Hepatocyte (in vitro differentiated cells): Measurements from ENCODE around the gene NAV1. TPM values are rescaled to one million over a fixed set of nuclear protein-coding genes. Genes with fewer than 3 reads are reported as not detected.

Source experiments
- DNase-seq: peaks from one replicate; pipeline ENCODE4 v3.0.0-alpha.2; 2016; ENCODE audit warnings: low spot score
- H2AFZ ChIP-seq: fragments of 200-600 bp; sonication (generic); 2 replicates; pipeline ENCODE4 v1.6.0; 2016; ENCODE audit warnings: antibody characterized with exemption, mild to moderate bottlenecking
- H3K27ac ChIP-seq: fragments of 200-600 bp; sonication (generic); 2 replicates; pipeline ENCODE4 v1.5.1; 2016; ENCODE audit warnings: mild to moderate bottlenecking
- H3K27me3 ChIP-seq: fragments of 200-600 bp; sonication (generic); 2 replicates; pipeline ENCODE4 v1.6.1; 2016
- H3K36me3 ChIP-seq: fragments of 200-600 bp; sonication (generic); replicated peaks from 2 replicates; pipeline ENCODE4 v1.5.1; 2016; ENCODE audit warnings: low read depth; ENCODE audit not compliant: insufficient read depth
- H3K4me1 ChIP-seq: fragments of 200-600 bp; sonication (generic); 2 replicates; pipeline ENCODE4 v1.5.1; 2016; ENCODE audit warnings: mild to moderate bottlenecking, moderate library complexity; ENCODE audit not compliant: insufficient read depth
- H3K4me2 ChIP-seq: fragments of 200-600 bp; sonication (generic); 2 replicates; pipeline ENCODE4 v1.6.0; 2016
- H3K4me3 ChIP-seq: fragments of 200-600 bp; sonication (generic); 2 replicates; pipeline ENCODE4 v1.5.1; 2016; ENCODE audit warnings: mild to moderate bottlenecking
- H3K79me2 ChIP-seq: fragments of 200-600 bp; sonication (generic); 2 replicates; pipeline ENCODE4 v1.6.0; 2017; ENCODE audit warnings: mild to moderate bottlenecking
- H3K9me2 ChIP-seq: fragments of 200-600 bp; sonication (generic); replicated peaks from 2 replicates; pipeline ENCODE4 v1.6.0; 2017; ENCODE audit warnings: mild to moderate bottlenecking; ENCODE audit not compliant: insufficient read depth
- H3K9me3 ChIP-seq: fragments of 200-600 bp; sonication (generic); 2 replicates; pipeline ENCODE4 v1.5.1; 2016; ENCODE audit warnings: low read depth, mild to moderate bottlenecking
- H4K20me1 ChIP-seq: fragments of 200-600 bp; sonication (generic); 2 replicates; pipeline ENCODE4 v1.6.0; 2016; ENCODE audit warnings: mild to moderate bottlenecking; ENCODE audit not compliant: insufficient read depth, poor library complexity, severe bottlenecking
- CTCF ChIP-seq: fragments of 200-600 bp; sonication (generic); IDR thresholded peaks from 2 replicates; pipeline ENCODE4 v1.5.1; 2016; ENCODE audit warnings: antibody characterized with exemption, mild to moderate bottlenecking; ENCODE audit not compliant: poor library complexity
- EZH2 ChIP-seq: fragments of 200-600 bp; sonication (generic); IDR thresholded peaks from 2 replicates; pipeline ENCODE4 v1.6.1; 2016; ENCODE audit warnings: antibody characterized with exemption, mild to moderate bottlenecking, borderline replicate concordance
- EZH2phosphoT487 ChIP-seq: fragments of 200-600 bp; sonication (generic); IDR thresholded peaks from one replicate; pipeline ENCODE4 v1.6.1; 2018; ENCODE audit warnings: antibody characterized with exemption, mild to moderate bottlenecking, low read depth, moderate library complexity; ENCODE audit not compliant: unreplicated experiment, severe bottlenecking
- WGBS: methylation state at CpG from one replicate; pipeline ENCODE4 v1.1.6; 2016; ENCODE audit warnings: low lambda C conversion rate; ENCODE audit errors: missing lambda C conversion rate; 5-methylcytosine and 5-hydroxymethylcytosine counted together
- polyA plus RNA-seq: library from polyadenylated mRNA; unstranded; fragments of >200 nt; fragmentation: Nextera tagmentation; extraction: Ambion mirVana; gene quantifications from 2 replicates; pipeline ENCODE4 v1.2.1, GENCODE V29; 2016
- total RNA-seq: library from RNA; depleted of rRNA; stranded (reverse); fragments of >200 nt; gene quantifications from 2 replicates; pipeline ENCODE4 v1.2.3, GENCODE V29; 2014

The NAV1 gene
- total and polyA plus RNA-seq, 2 experiments from 2014 or later, result 15.2 to 18.3 TPM

GRCh38 chr1:201563406-201563780, 24.5 kb downstream of the NAV1 start:
- Histone ChIP-seq H3K4me1 (no peaks in the 10 kb centered on the region), H3K9me2 (no peaks in the 10 kb centered on the region), H3K36me3 (no peaks in the 10 kb centered on the region), H3K27ac (peak overlapping the region; percentile 77), H2AFZ (no peak overlapping the region), H3K79me2 (no peaks in the 10 kb centered on the region), H3K27me3 (no peaks in the 10 kb centered on the region), H3K9me3 (no peaks in the 10 kb centered on the region), H4K20me1 (no peaks in the 10 kb centered on the region), H3K4me3 (no peak overlapping the region), H3K4me2 (no peak overlapping the region)
- WGBS, result 89% methylated on average over 2 of the region's 2 CpGs
- DNase-seq, result no peak
- no peak for TF ChIP-seq CTCF
- no peak for TF ChIP-seq EZH2

- Histone ChIP-seq H3K27me3 (no peaks in the 10 kb centered on the region), H3K4me3 (no peak overlapping the region), H4K20me1 (no peaks in the 10 kb centered on the region), H3K9me2 (no peaks in the 10 kb centered on the region), H3K4me1 (no peaks in the 10 kb centered on the region), H3K4me2 (no peak overlapping the region), H3K27ac (no peak overlapping the region), H3K9me3 (no peaks in the 10 kb centered on the region), H3K36me3 (no peaks in the 10 kb centered on the region), H2AFZ (no peak overlapping the region), H3K79me2 (no peaks in the 10 kb centered on the region)
- no peak for DNase-seq
- WGBS, result 82% methylated on average over 3 of the region's 3 CpGs
- no peak for TF ChIP-seq EZH2phosphoT487
- TF ChIP-seq EZH2, result no peak
- no peak for TF ChIP-seq CTCF
Observed at GRCh38 chr1:201563941-201564340, 25.0 kb downstream of the NAV1 start.

GRCh38 chr1:201565024-201565730, 26.2 kb downstream of the NAV1 start:
- H2AFZ ChIP-seq, result no peak overlapping the region
- TF ChIP-seq CTCF (no peak), EZH2phosphoT487 (no peak), EZH2 (no peak)
- no peaks in the 10 kb centered on the region for H4K20me1 ChIP-seq
- 93% methylated on average over 12 of the region's 12 CpGs for WGBS
- no peak for DNase-seq
- no peaks in the 10 kb centered on the region for H3K9me3 ChIP-seq
- no peaks in the 10 kb centered on the region for H3K9me2 ChIP-seq
- H3K4me2 ChIP-seq, result no peak overlapping the region
- H3K27me3 ChIP-seq, result no peaks in the 10 kb centered on the region
- H3K79me2 ChIP-seq, result no peaks in the 10 kb centered on the region
- no peaks in the 10 kb centered on the region for H3K4me1 ChIP-seq
- no peaks in the 10 kb centered on the region for H3K36me3 ChIP-seq
- H3K27ac ChIP-seq, result no peak overlapping the region
- H3K4me3 ChIP-seq, result no peak overlapping the region
